Transverse colon (tissue), 4 donors: Measurements from ENCODE around the gene VCP. TPM values are rescaled to one million over a fixed set of nuclear protein-coding genes. Genes with fewer than 3 reads are reported as not detected.
A peak's percentile ranks its signal among the peaks of the same experiment; 100 is the strongest.

Experiments used
- DNase-seq: peaks from one replicate; pipeline ENCODE4 v3.0.0-alpha.2; 2019
- H3K27ac ChIP-seq, 4 donors: fragments of 200-600 bp; sonication (generic); 2 replicates each; pipeline ENCODE4 v1.5.1; 2016 to 2018; ENCODE audit warnings: inconsistent platforms in 4 of 4
- H3K27me3 ChIP-seq: fragments of 200-600 bp; sonication (generic); 2 replicates; pipeline ENCODE4 v1.5.1; 2017; ENCODE audit warnings: inconsistent platforms
- H3K36me3 ChIP-seq, 4 donors: fragments of 200-600 bp; sonication (generic); 2 replicates each; pipeline ENCODE4 v1.5.1; 2017 to 2019; ENCODE audit warnings: inconsistent platforms in 4 of 4
- H3K4me1 ChIP-seq, 4 donors: fragments of 200-600 bp; sonication (generic); 2 replicates each; pipeline ENCODE4 v1.5.1; 2017 to 2020; ENCODE audit warnings: inconsistent platforms in 4 of 4
- H3K4me3 ChIP-seq, 4 donors: fragments of 200-600 bp; sonication (generic); 1 replicate in 1 of 4; 2 replicates in 3 of 4; pipeline versions ENCODE4 v1.5.1 to v1.6.1; 2017 to 2019; ENCODE audit warnings: inconsistent platforms in 4 of 4
- H3K9me3 ChIP-seq, 2 donors: fragments of 200-600 bp; sonication (generic); 2 replicates each; pipeline ENCODE4 v1.5.1; 2017 to 2019; ENCODE audit warnings: inconsistent platforms in 2 of 2
- CTCF ChIP-seq, 5 experiments: fragments of 200-600 bp in 3 of 5; fragments of 450-650 bp in 2 of 5; sonication (generic) in 3 of 5; IDR thresholded peaks; 1 replicate in 2 of 5; 2 replicates in 3 of 5; pipeline ENCODE4 v1.5.1; 2016 to 2017; ENCODE audit warnings: antibody characterized with exemption in 5 of 5, inconsistent platforms in 3 of 5, mild to moderate bottlenecking in 2 of 5, moderate library complexity in 1 of 5
- EP300 ChIP-seq: sonication (generic); formaldehyde crosslinking; IDR thresholded peaks from one replicate; pipeline ENCODE4 v1.6.1; 2017; ENCODE audit warnings: antibody characterized with exemption, low read depth
- POLR2A ChIP-seq: fragments of 450-650 bp; IDR thresholded peaks from one replicate; pipeline ENCODE4 v1.6.1; 2016; ENCODE audit warnings: antibody characterized with exemption, mild to moderate bottlenecking, moderate library complexity
- POLR2AphosphoS5 ChIP-seq, 3 donors: sonication (generic); formaldehyde crosslinking; IDR thresholded peaks; one replicate each; pipeline ENCODE4 v1.6.1; 2016; ENCODE audit warnings: antibody characterized with exemption in 3 of 3
- WGBS, 2 donors: methylation state at CpG; one replicate each; pipeline ENCODE4 v1.1.5; 2018; ENCODE audit warnings: low coverage in 1 of 2; 5-methylcytosine and 5-hydroxymethylcytosine counted together
- in situ Hi-C, 4 donors: fragments of 200-750 bp; cut with MboI; loops; one replicate each; pipeline versions ENCODE4 v1.15.0 to v1.15.1; 2017; ENCODE audit warnings: low sequenced_read_pairs in 3 of 4, low pct_ligation_motif_present in 1 of 4, low pct_unique_long_range_greater_than_20kb in 1 of 4
- intact Hi-C: fragments of 100-400 bp; cut with DNase I; formaldehyde crosslinking; loops from one replicate; pipeline ENCODE4 v1.15.1; 2023; ENCODE audit warnings: low total_unique reads
- total RNA-seq, 4 donors: library from RNA; depleted of rRNA; stranded (reverse); fragments of >200 nt; gene quantifications; one replicate each; pipeline ENCODE4 v1.1.0, GENCODE V29; 2016

VCP gene
- total RNA-seq, 4 donors from 2014 or later: 45.3 to 196 (median 124) TPM

- H3K4me1 ChIP-seq: peaks cover 10 to 29% (median 22%) of the 10 kb centered on the region in 4 donors
- intact Hi-C loops (no loop called here), in situ Hi-C loops (no loop called here)
- no peaks in the 10 kb centered on the region for H3K36me3 ChIP-seq
- TF ChIP-seq POLR2A: no peak
- no peak for TF ChIP-seq CTCF (IDR thresholded peaks at IDR 0.05)
- TF ChIP-seq POLR2AphosphoS5 (IDR thresholded peaks at IDR 0.05): no peak
- TF ChIP-seq EP300: no peak
- WGBS, 2 donors: 98% methylated on average over 4 of the region's 4 CpGs; no CpG with 5 or more reads in 1 of the 2 donors
- no peak overlapping the region for H3K4me3 ChIP-seq
- no peak overlapping the region for H3K27ac ChIP-seq
- no peaks in the 10 kb centered on the region for H3K9me3 ChIP-seq
- no peaks in the 10 kb centered on the region for H3K27me3 ChIP-seq
- DNase-seq: no peak
Measured at GRCh38 chr9:35075358-35075757, 2.9 kb upstream of the VCP start.

- intact Hi-C loops: no loop called here
- no peak for DNase-seq
- Histone ChIP-seq H3K27ac (no peak overlapping the region), H3K4me1 (peaks cover 16 to 33% (median 26%) of the 10 kb centered on the region in 4 donors), H3K27me3 (no peaks in the 10 kb centered on the region), H3K4me3 (no peak overlapping the region), H3K9me3 (no peaks in the 10 kb centered on the region), H3K36me3 (no peaks in the 10 kb centered on the region)
- WGBS, 2 donors: 90 to 96% methylated on average over 4 to 8 of the region's 8 CpGs
- TF ChIP-seq POLR2A (no peak), EP300 (no peak), CTCF (IDR thresholded peaks at IDR 0.05) (no peak), POLR2AphosphoS5 (IDR thresholded peaks at IDR 0.05) (no peak)
- in situ Hi-C loops: no loop called here
Measured at GRCh38 chr9:35074791-35075190, 2.4 kb upstream of the VCP start.

- Histone ChIP-seq H3K36me3 (no peaks in the 10 kb centered on the region), H3K4me3 (no peak overlapping the region), H3K4me1 (peaks cover 19 to 37% (median 28%) of the 10 kb centered on the region in 4 donors), H3K27ac (no peak overlapping the region), H3K27me3 (no peaks in the 10 kb centered on the region), H3K9me3 (no peaks in the 10 kb centered on the region)
- intact Hi-C loops (no loop called here), in situ Hi-C loops (no loop called here)
- 97 to 100% methylated on average over 2 to 6 of the region's 6 CpGs for WGBS, 2 donors
- TF ChIP-seq EP300 (no peak), POLR2AphosphoS5 (IDR thresholded peaks at IDR 0.05) (no peak), POLR2A (no peak), CTCF (IDR thresholded peaks at IDR 0.05) (no peak)
- no peak for DNase-seq
Measured at GRCh38 chr9:35074141-35074540, 1.7 kb upstream of the VCP start.

GRCh38 chr9:35073279-35073612 is 821 bp upstream of the VCP start:
- TF ChIP-seq POLR2AphosphoS5 (IDR thresholded peaks at IDR 0.05) (no peak), CTCF (IDR thresholded peaks at IDR 0.05) (no peak), EP300 (no peak), POLR2A (no peak)
- no peaks in the 10 kb centered on the region for H3K27me3 ChIP-seq
- WGBS, 2 donors: 89% methylated on average over 2 of the region's 2 CpGs; no CpG with 5 or more reads in 1 of the 2 donors
- peaks cover 15 to 37% (median 25%) of the 10 kb centered on the region in 4 donors for H3K4me1 ChIP-seq
- no peak for DNase-seq
- intact Hi-C loops (no loop called here), in situ Hi-C loops (no loop called here)
- H3K4me3 ChIP-seq: peak overlapping the region in 1 of 4 donors; percentile 96
- H3K27ac ChIP-seq: peak overlapping the region; percentile 100
- no peaks in the 10 kb centered on the region for H3K9me3 ChIP-seq
- no peaks in the 10 kb centered on the region for H3K36me3 ChIP-seq
